GM19025 (cell line): ENCODE measurements around the gene HUS1B.

Source experiments
- ATAC-seq: cut with Tn5 transposase; IDR thresholded peaks from one replicate; pipeline ENCODE4 v1.9.1; 2021; ENCODE audit warnings: mild to moderate bottlenecking, low read depth, moderate library complexity; ENCODE audit not compliant: unreplicated experiment

The HUS1B gene

GRCh38 chr6:628766-629165 lies 28.1 kb downstream of the HUS1B start:
- no peak for ATAC-seq

DNA sequence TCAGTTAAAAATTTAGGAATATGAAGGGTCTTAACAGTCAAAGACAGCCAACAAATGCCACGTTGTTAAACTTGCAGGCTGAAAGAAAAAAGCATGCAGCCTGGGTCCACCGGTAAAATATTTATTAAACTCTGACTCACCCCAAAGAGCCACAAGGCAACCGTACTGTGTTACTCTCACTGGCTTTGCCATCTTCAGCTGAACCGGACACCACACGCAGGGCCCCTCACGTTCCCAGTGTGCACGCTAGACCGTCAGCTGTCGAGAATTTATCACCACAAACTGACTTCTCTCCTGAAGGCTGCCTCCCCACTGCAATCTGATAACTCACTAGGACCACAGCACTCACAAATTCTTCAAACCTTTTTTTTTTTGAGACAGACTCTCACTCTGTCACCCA lies 30.7 kb downstream of the HUS1B start:
- ATAC-seq: no peak

- no peak for ATAC-seq
Observed at GRCh38 chr6:624979-625378, 31.9 kb downstream of the HUS1B start.

- no peak for ATAC-seq
Observed at GRCh38 chr6:622462-622861, 34.4 kb downstream of the HUS1B start.

- ATAC-seq: no peak
Observed at GRCh38 chr6:621931-622330, 35.0 kb downstream of the HUS1B start.

DNA sequence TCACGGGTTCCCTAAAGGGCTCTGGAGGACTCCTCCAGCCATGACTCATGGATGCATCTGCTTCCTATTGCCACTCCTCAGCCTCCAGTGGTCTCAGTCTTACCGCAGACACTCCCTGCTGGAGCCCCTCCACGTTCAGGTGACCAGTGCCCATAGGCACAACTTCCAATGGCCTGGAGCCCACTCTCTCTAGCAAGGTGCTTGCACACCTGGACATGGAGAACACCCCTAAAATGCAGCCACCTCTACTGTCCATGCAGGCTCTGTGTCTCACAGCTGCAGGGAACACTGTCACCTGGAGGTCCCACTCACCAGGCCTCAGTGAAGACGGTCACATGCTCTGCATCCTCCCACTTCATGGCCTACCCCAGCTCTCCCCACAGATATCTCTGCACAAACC lies 36.0 kb downstream of the HUS1B start:
- ATAC-seq: no peak

- no peak for ATAC-seq
Observed at GRCh38 chr6:620166-620565, 36.7 kb downstream of the HUS1B start.

DNA sequence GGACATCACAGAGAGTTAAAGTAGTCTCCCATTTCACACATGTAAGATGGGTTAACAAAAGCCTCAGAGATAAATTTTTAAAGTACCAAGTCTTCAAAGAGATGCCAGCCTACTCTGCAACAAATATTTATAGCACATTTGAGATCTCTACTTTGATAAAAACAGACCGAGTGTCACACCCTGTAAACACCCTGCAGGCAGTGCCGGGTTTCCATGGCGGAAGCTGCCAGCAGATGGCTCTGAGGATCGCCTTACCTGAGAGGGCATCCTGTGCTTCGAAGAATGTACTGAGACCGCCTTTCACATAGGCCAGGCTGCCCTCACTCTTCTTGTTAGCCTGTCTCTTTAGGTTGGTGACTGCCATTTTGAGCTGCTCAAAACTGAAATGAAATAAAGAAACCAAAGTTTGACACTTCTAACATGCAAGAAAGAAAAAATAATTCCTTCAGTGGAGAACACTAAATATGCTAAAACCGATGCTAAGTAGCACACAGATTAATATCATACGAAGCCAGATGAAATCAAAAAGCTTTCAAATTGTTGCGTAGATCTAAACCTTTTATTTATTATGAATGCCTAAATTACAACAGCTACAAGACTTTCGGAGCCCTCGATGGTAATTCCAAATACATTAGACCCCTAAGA lies 39.3 kb downstream of the HUS1B start:
- no peak for ATAC-seq

GRCh38 chr6:613981-614380 lies 42.9 kb downstream of the HUS1B start:
- ATAC-seq: no peak

- ATAC-seq: no peak
Observed at GRCh38 chr6:611928-612327, 45.0 kb downstream of the HUS1B start.

GRCh38 chr6:610882-611281 lies 46.0 kb downstream of the HUS1B start:
- no peak for ATAC-seq

DNA sequence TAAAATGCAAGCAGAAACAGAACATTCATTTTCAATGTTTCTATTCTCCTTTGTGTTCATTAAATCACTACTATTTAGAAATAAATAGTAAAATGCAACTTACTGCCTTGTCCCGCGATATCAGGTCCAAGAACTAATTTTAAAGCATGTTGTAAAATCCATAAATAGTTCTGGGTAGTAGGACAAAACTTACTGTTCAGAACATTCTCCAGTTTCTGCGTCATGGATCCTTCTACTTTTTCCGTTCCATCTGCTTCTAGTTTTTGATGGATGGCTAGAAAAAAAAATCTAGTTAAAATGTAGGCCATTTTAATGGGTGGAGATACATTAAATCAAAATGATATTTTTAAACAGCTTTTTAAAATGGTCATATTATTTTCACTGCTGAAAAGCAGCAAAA lies 47.0 kb downstream of the HUS1B start:
- no peak for ATAC-seq

GRCh38 chr6:606829-607379 lies 50.0 kb downstream of the HUS1B start:
- ATAC-seq: no peak
